SKM-1 (cell line): Measurements from ENCODE around the gene DKKL1.
"Not testable (repeated sequence)": the region's sequence is repeated elsewhere in the genome, so short reads cannot be mapped to it uniquely, and the experiment has no call there.

Experiments used
- DNase-seq: peaks from one replicate; lab custom pipeline; 2025; ENCODE audit not compliant: unreplicated experiment; lab: John Stamatoyannopoulos, UW

The DKKL1 gene

DNA sequence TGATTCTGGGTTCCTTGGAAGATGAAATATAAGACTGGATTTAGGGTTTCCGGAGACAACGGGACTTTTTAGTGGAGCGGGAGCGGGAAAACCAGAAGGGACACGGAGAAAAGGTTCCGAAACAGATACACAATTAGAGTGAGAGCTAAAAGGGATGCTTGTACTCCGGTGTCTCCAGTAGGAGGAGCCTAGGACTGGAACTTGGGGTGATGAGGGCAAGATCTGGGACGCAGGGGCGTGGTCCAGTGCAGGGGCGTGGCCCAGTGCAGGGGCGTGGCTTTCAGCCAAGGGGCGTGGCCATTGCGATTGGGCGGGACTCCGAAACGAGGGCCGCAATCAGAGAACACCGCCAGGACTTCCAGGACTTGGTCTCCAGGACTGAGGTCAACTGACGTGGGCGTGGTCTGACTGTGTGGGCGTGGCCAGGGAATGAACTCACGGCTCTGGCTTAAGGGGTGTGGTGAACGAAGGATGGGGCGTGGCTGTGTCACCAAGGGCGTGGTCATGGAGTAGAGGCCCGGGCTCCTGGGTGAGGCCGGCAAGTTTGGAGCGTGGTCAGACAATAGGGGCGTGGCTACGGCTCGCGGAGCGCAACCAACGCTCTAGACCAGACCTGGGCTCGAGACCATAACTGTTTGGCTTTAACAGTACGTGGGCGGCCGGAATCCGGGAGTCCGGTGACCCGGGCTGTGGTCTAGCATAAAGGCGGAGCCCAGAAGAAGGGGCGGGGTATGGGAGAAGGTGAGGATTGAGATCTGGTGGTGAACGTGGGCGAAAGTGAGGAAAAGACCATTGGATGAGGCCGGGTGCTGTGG lies at the start of gene DKKL1:
Gene DKKL1, plus strand, starts transcription at position 610 of the 815 bp plus-strand sequence. Its CDS starts 122 bp downstream, at position 732.
- peak; percentile 68 for DNase-seq

- no peak for DNase-seq
Observed at GRCh38 chr19:49315111-49315510, 48.6 kb upstream of the DKKL1 start.

DNA sequence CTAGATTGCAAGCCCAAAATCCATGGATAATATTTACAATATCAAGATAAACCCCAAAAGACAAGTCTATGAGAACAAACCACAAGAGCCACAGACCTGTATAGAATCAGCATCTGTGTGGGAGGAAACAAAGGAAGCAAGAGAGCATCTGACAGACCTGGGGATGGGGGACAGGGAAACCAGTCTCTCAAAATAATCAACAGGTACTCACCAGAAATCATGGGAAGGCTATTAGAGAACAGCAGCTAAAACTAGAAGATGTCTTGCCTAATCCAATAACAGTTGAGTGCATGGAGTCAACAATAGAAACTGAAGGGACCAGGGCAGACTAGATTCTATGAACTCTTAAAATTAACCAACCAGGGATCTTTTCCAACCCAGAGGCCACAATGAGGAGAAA lies 47.4 kb upstream of the DKKL1 start:
- DNase-seq, result no peak

GRCh38 chr19:49318296-49318695 lies 45.4 kb upstream of the DKKL1 start:
- no peak for DNase-seq

DNA sequence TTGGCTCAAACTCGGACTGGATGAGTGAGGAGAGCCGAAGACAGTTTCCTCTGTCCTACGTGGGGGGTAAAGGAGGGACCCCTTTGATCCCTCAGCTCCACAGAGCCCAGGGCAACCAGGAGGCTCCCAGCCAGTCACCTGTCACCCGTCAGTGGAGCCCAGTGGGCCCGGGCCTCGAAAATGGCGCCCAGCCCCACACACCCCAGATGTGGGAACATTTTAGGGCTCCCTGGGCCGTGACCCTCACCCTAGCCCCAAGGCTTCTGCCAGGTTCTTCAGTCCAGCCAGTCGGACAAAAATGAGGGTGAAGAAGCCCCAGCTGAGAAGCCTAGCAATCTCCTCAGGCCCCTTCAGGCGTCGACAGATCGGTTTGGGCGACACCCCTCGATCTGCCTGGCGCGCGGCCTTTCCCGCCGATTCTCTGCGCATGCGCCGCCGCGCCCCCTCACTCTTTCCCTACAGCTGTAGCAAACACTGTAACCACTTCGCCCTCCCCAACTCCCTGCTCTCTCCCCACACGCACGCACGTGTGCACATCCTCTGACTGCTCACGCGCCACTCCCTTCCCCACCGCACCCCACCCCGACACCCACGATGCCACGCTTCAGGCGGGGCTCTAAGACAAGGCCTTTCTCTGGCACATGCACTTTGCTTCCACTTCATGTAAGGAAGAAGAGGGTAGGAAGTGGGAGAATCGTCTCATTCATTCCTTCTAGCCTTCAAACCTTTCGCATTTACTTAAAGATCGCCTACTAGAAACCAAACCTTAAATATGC lies 38.7 kb upstream of the DKKL1 start, which contains the start of gene SLC6A16:
Gene SLC6A16, minus strand, starts transcription at position 391 of the 776 bp plus-strand sequence. CDS start 13,844 bp downstream, outside the sequence.
- no peak for DNase-seq

DNA sequence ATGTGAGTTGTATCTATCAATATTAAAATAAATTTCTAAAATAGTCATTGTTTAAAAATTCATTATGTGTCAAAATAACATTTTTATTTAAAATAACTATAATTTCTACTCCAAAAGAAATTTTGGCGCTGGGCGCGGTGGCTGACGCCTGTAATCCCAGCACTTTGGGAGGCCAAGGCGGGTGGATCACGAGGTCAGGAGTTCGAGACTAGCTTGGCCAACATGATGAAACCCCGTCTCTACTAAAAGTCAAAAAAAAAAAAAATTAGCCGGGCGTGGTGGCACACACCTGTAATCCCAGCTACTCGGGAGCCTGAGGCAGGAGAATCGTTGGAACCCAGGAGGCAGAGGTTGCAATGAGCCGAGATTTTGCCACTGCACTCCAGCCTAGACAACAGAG lies 37.9 kb upstream of the DKKL1 start:
- DNase-seq, result not testable (repeated sequence)

GRCh38 chr19:49326165-49326704 lies 37.4 kb upstream of the DKKL1 start:
- no peak for DNase-seq

DNA sequence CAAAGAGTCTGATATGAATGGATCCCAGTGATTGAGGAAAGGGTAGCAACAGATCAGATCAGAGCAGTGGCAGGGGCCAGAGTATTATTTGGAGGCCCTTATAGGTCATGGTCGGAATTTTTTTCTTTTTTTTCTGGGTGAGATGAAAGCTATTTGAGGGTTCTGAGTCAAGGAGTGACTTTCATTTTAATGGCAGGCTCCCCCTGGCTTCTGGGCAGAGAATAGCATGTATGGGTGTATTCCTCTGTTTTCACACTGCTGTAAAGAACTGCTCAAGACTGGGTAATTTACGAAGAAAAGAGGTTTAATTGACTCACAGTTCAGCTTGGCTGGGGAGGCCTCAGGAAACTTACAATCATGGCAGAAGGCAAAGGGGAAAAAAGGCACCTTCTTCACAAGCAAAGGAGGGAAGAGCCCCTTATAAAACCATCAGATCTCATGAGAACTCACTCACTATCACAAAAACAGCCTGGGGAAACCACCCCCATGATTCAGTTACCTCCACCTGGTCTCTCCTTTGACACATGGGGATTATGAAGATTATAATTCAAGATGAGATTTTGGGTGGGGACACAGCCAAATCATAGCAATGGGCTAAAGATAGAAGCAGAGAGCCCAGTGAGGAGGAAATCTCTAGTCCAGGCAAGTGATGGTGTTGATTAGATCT lies 35.7 kb upstream of the DKKL1 start:
- no peak for DNase-seq

- DNase-seq, result no peak
Observed at GRCh38 chr19:49328741-49329140, 34.9 kb upstream of the DKKL1 start.

GRCh38 chr19:49331187-49331586 lies 32.5 kb upstream of the DKKL1 start:
- not testable (repeated sequence) for DNase-seq

- peak; percentile 31 for DNase-seq
Observed at GRCh38 chr19:49331616-49332055, 32.0 kb upstream of the DKKL1 start.

GRCh38 chr19:49332691-49333417 lies 30.8 kb upstream of the DKKL1 start:
- DNase-seq, result not testable (repeated sequence)

GRCh38 chr19:49333418-49333805 lies 30.3 kb upstream of the DKKL1 start:
- no peak for DNase-seq

- DNase-seq, result no peak
Observed at GRCh38 chr19:49333811-49334288, 29.8 kb upstream of the DKKL1 start.

- DNase-seq, result peak; percentile 64
Observed at GRCh38 chr19:49335071-49335783, 28.4 kb upstream of the DKKL1 start, which contains the start of gene CD37. Gene CD37 (plus strand): TSS chr19:49335406. CDS start chr19:49335541, 135 bp downstream.

- no peak for DNase-seq
Observed at GRCh38 chr19:49335784-49336481, 27.7 kb upstream of the DKKL1 start.

DNA sequence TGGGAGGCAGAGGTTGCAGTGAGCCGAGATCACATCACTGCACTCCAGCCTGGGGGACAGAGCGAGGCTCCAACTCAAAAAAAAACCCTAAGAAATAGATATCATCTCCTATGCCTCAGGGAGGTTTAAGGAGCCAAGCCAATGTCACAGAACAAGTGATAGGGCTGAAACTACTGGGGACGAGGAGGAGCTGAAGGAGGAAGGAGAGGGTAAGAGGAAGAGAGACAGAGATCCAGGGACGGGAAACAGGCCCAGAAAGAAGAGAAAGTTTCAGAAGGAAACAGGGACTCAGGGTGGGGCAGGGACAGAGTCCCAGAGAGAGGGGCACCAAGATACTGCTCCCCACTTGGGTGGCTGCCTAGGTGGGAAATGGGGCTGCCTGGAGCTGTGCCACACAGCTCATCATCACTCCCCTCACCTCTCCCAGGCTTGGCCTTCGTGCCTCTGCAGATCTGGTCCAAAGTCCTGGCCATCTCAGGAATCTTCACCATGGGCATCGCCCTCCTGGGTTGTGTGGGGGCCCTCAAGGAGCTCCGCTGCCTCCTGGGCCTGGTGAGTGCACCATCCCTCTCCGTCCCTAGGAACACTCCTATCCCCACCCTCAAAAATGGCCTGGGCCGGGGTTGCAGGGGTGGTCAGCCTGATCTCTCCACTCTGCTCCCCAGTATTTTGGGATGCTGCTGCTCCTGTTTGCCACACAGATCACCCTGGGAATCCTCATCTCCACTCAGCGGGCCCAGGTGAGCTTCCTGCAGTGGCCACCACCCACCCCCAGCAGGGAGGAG lies 27.0 kb upstream of the DKKL1 start:
- no peak for DNase-seq
